ENCODE measurements around the gene CHPF.
A peak's percentile ranks its signal among the peaks of the same experiment; 100 is the strongest.

CHPF gene

GRCh38 chr2:219554350-219554749, 10.7 kb upstream of the CHPF start:
- no peak overlapping the region for H3K4me3 ChIP-seq
- H3K27ac ChIP-seq = no peak overlapping the region

GRCh38 chr2:219553463-219553963, 9.9 kb upstream of the CHPF start:
- no peak overlapping the region for H3K4me3 ChIP-seq
- no peak overlapping the region for H3K27ac ChIP-seq

GRCh38 chr2:219553168-219553417, 9.5 kb upstream of the CHPF start:
- Histone ChIP-seq H3K4me3 (peak overlapping the region in 5 of 7 experiments; percentile 35 to 61 (median 50)), H3K27ac (no peak overlapping the region)

- peak overlapping the region in 1 of 21 experiments; percentile 41 for H3K27ac ChIP-seq
Observed at GRCh38 chr2:219552382-219553167, 9.0 kb upstream of the CHPF start.

GRCh38 chr2:219551441-219552381, 8.1 kb upstream of the CHPF start:
- peak overlapping the region; percentile 35 to 61 (median 40) for H3K4me3 ChIP-seq
- peak overlapping the region in 1 of 21 experiments; percentile 9 for H3K27ac ChIP-seq

More at GRCh38 chr2:219552382-219553167, 9.0 kb upstream of the CHPF start:
- peak overlapping the region; percentile 35 to 61 (median 40) for H3K4me3 ChIP-seq

- H3K4me3 ChIP-seq = no peak overlapping the region
- H3K27ac ChIP-seq = no peak overlapping the region
Observed at GRCh38 chr2:219549619-219550018, 6.0 kb upstream of the CHPF start.

- H3K27ac ChIP-seq = no peak overlapping the region
- no peak overlapping the region for H3K4me3 ChIP-seq
Observed at GRCh38 chr2:219548990-219549389, 5.4 kb upstream of the CHPF start.

- no peak overlapping the region for H3K27ac ChIP-seq
- H3K4me3 ChIP-seq = no peak overlapping the region
Observed at GRCh38 chr2:219547621-219548020, 4.0 kb upstream of the CHPF start.

- Histone ChIP-seq H3K4me3 (no peak overlapping the region), H3K27ac (no peak overlapping the region)
Observed at GRCh38 chr2:219545943-219546352, 2.3 kb upstream of the CHPF start.

- Histone ChIP-seq H3K4me3 (no peak overlapping the region), H3K27ac (no peak overlapping the region)
Observed at GRCh38 chr2:219545295-219545942, 1.8 kb upstream of the CHPF start.

GRCh38 chr2:219544567-219544966, 958 bp upstream of the CHPF start:
- Histone ChIP-seq H3K27ac (peak overlapping the region in 3 of 21 experiments; percentile 56 to 75 (median 57)), H3K4me3 (peak overlapping the region in 4 of 7 experiments; percentile 70 to 91 (median 86))

- Histone ChIP-seq H3K27ac (peak overlapping the region; percentile 14 to 90 (median 83)), H3K4me3 (peak overlapping the region; percentile 58 to 91 (median 73))
Observed at GRCh38 chr2:219542931-219543595, 546 bp downstream of the CHPF start.

GRCh38 chr2:219541611-219542180, 1.9 kb downstream of the CHPF start:
- H3K4me3 ChIP-seq = peak overlapping the region; percentile 6 to 34 (median 24)

GRCh38 chr2:219540784-219541504, 2.7 kb downstream of the CHPF start:
- Histone ChIP-seq H3K27ac (no peak overlapping the region), H3K4me3 (no peak overlapping the region)

More at GRCh38 chr2:219541611-219542180, 1.9 kb downstream of the CHPF start:
- H3K27ac ChIP-seq = no peak overlapping the region

- Histone ChIP-seq H3K4me3 (no peak overlapping the region), H3K27ac (no peak overlapping the region)
Observed at GRCh38 chr2:219539926-219540678, 3.5 kb downstream of the CHPF start.

GRCh38 chr2:219538956-219539788, 4.4 kb downstream of the CHPF start:
- peak overlapping the region in 1 of 21 experiments; percentile 10 for H3K27ac ChIP-seq

GRCh38 chr2:219538504-219538951, 5.1 kb downstream of the CHPF start:
- H3K4me3 ChIP-seq = no peak overlapping the region
- H3K27ac ChIP-seq = peak overlapping the region in 1 of 21 experiments; percentile 10

More at GRCh38 chr2:219538956-219539788, 4.4 kb downstream of the CHPF start:
- H3K4me3 ChIP-seq = no peak overlapping the region

Data from skin epidermis (tissue), 12 donors.